Keratinocyte (primary cell): ENCODE measurements around the gene NTN1.

Experiments used
- EZH2 ChIP-seq: IDR thresholded peaks from one replicate; pipeline ENCODE4 v1.6.1; 2012; ENCODE audit warnings: inconsistent platforms, mild to moderate bottlenecking, low read length, moderate library complexity
- TF ChIP-seq, protein P1 (sequence below), 3 experiments: IDR thresholded peaks in 1 of 3; conservative IDR thresholded peaks in 1 of 3; optimal IDR thresholded peaks in 1 of 3; 2 replicates in 2 of 3; 3 replicates in 1 of 3; pipeline versions ENCODE3 to v1.5.1; 2011; ENCODE audit warnings: low read length in 3 of 3, mild to moderate bottlenecking in 3 of 3, moderate library complexity in 2 of 3, control low read depth in 1 of 3, inconsistent platforms in 1 of 3; ENCODE audit not compliant: insufficient read depth in 2 of 3; ENCODE audit errors: extremely low read depth in 1 of 3

DNA sequence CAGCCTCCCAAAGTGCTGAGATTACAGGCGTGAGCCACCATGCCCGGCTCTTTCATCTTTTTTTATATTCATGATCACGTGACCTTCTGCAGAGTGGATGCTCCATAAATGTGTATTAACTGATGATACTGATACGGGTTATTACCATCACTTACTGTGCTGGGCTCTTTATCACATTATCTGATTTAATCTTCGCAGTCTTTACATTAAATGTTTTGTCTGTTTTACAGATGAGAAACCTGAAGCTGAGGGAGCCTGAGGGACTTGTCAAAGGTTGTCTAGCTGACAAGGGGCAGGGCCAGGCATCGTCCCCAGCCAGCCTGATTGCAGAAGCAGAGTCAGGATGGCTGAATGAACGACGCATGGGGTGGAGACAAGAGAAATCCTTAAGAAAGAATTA, 104.4 kb downstream of the NTN1 start:
- TF ChIP-seq, protein P1, sequence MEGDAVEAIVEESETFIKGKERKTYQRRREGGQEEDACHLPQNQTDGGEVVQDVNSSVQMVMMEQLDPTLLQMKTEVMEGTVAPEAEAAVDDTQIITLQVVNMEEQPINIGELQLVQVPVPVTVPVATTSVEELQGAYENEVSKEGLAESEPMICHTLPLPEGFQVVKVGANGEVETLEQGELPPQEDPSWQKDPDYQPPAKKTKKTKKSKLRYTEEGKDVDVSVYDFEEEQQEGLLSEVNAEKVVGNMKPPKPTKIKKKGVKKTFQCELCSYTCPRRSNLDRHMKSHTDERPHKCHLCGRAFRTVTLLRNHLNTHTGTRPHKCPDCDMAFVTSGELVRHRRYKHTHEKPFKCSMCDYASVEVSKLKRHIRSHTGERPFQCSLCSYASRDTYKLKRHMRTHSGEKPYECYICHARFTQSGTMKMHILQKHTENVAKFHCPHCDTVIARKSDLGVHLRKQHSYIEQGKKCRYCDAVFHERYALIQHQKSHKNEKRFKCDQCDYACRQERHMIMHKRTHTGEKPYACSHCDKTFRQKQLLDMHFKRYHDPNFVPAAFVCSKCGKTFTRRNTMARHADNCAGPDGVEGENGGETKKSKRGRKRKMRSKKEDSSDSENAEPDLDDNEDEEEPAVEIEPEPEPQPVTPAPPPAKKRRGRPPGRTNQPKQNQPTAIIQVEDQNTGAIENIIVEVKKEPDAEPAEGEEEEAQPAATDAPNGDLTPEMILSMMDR (optimal IDR thresholded peaks at IDR 0.05 in 1 of 3, IDR thresholded peaks at IDR 0.05 in 1 of 3, conservative IDR thresholded peaks at IDR 0.05 in 1 of 3; ENCODE audit: extremely low read depth in 1 of 3, insufficient read depth in 2 of 3, low read length in 3 of 3), result no peak
- no peak for TF ChIP-seq EZH2
